ENCODE results near the gene ZBTB7B.

Gene ZBTB7B

DNA sequence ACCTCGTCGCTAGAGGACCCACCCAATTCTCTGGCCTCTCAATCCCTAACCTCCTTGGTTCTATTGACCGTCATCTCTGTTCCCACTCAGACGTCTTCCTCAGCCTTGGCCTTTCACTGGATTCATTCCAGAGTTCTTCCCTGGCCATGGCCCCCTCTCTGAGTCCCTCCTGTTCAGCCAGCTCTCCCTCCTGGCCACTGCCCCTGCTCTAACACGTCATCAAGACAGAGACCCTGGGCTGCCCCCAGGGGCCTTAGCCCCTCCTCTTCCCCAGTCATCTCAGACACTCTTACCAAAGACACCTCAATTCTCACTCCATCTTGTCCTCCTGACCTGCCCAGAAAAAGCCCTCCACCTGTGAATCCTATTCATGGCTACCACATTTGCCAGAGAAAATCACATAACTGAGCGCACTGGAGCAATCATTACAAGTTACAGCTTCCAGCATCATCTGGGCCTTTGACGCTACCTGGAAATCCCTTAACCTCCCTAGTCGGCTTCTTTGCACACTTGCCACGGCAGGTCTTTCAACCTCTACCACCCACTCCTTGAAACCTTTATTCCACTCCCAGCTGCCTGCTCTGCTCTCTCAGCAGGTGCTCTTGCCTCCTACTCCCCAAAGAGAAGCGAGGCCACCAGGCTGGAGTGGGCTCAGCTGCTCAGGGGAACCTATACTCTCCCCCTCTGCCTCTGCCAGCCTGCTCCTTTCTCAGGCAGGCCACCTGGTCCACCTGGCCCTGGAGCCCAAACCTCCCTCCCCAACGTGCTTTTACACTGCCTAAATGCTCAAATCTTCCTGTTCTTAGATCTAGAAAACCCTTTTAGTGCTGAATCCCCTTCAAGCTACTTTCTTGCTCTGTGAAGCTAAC lies 17.0 kb downstream of the ZBTB7B start:
- no peak overlapping the region for H3K4me3 ChIP-seq (ENCODE audit: low read length)
- TF ChIP-seq, protein P1, sequence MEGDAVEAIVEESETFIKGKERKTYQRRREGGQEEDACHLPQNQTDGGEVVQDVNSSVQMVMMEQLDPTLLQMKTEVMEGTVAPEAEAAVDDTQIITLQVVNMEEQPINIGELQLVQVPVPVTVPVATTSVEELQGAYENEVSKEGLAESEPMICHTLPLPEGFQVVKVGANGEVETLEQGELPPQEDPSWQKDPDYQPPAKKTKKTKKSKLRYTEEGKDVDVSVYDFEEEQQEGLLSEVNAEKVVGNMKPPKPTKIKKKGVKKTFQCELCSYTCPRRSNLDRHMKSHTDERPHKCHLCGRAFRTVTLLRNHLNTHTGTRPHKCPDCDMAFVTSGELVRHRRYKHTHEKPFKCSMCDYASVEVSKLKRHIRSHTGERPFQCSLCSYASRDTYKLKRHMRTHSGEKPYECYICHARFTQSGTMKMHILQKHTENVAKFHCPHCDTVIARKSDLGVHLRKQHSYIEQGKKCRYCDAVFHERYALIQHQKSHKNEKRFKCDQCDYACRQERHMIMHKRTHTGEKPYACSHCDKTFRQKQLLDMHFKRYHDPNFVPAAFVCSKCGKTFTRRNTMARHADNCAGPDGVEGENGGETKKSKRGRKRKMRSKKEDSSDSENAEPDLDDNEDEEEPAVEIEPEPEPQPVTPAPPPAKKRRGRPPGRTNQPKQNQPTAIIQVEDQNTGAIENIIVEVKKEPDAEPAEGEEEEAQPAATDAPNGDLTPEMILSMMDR (IDR thresholded peaks at IDR 0.05; ENCODE audit: insufficient read depth, low read depth, low read length, missing control alignments), result no peak
- no peak for DNase-seq (ENCODE audit: low read depth)

DNA sequence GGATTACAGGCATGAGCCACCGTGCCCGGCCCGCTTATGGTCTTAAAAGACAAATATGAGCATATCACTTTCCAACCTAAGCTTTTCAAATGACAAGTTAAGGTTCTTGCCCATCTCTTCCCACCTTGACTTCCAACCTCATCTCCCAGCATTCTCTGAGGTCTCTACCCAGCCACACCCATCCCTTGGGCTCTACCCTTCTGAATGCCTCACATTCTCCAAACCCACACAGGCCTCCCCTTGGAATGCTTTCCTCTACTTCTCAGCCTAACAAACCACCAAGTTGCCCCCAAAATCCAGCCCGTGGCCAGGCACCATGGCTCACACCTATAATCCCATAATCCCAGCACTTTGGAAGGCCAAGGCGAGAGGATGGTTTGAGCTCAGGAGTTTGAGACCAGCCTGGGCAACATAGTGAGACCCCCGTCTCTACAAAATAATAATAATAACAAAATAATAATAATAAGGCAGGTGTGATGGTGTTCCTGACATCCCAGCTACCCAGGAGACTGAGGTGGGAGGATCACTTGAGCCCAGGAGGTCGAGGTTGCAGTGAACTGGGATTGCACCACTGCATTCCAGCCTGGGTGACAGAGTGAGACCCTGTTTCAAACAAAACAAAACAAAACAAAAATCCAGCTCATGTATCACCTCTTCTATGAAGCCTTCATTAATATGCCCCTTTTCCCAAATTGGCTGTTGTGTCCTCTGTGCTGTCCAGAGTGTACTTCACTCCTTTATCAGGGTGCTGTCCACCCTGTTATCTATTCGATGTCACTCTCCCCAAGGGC lies 19.7 kb downstream of the ZBTB7B start:
- H3K4me3 ChIP-seq (ENCODE audit: low read length), result no peak overlapping the region
- DNase-seq (ENCODE audit: low read depth), result no peak
- TF ChIP-seq, protein P1 (IDR thresholded peaks at IDR 0.05; ENCODE audit: insufficient read depth, low read depth, low read length, missing control alignments), result no peak

DNA sequence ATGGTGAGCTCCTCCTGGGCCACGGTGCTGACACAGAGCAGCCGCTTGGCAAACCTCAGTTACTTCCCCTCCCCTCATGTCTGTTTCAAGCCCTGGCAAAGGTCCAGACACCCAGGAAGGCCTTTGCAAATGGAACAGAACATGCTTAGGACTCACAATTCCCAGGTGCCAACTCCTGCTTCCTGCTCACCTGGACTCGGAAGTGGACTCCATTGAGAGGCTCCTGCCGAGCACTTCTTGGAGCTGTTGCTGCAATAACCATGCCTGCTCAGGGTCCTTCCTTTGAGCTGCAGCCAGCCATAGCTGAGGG lies 20.3 kb downstream of the ZBTB7B start:
- H3K4me3 ChIP-seq (ENCODE audit: low read length), result no peak overlapping the region
- TF ChIP-seq, protein P1 (IDR thresholded peaks at IDR 0.05; ENCODE audit: insufficient read depth, low read depth, low read length, missing control alignments), result no peak
- DNase-seq (ENCODE audit: low read depth), result peak; percentile 62

DNA sequence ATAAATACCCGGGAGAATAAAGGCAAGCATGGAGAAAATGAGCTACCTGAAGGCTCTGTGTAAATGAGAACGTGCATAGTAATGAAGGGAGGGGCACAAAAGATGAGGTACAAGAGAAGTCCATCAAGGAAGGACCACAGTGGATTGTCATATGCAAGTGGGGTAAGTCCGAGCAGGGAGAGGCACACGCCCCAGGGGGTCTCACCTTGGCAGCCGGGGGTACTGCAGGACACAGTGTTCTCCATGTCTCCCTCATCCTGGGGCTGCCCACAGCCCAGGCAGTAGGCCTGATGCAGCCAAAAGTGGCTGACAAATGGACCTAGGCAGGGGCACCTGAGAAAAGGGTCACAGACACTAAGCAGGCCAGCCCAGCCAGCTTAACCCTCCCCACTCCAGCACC lies 21.0 kb downstream of the ZBTB7B start:
- H3K4me3 ChIP-seq (ENCODE audit: low read length), result no peak overlapping the region
- TF ChIP-seq, protein P1 (IDR thresholded peaks at IDR 0.05; ENCODE audit: insufficient read depth, low read depth, low read length, missing control alignments), result no peak
- DNase-seq (ENCODE audit: low read depth), result no peak

DNA sequence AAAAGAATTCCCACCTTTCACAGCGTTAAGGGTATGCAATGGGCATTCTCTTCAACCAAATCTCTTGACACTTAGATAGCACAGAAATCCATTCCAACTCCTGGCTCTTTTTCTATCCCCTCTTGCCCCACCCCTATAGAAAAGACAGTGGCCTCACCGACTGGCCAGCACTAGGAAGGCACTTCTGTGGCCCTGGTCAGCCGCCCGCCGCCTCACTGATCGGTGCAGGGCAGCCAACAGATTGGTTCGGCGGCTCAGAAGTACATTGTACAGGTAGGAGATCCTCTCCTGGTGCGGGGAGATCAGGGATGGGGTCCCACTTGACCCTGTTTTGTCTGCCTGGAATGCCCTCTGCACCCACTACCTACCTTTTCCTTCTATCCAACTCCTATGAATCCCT lies 21.7 kb downstream of the ZBTB7B start:
- H3K4me3 ChIP-seq (ENCODE audit: low read length), result no peak overlapping the region
- TF ChIP-seq, protein P1 (IDR thresholded peaks at IDR 0.05; ENCODE audit: insufficient read depth, low read depth, low read length, missing control alignments), result no peak
- DNase-seq (ENCODE audit: low read depth), result no peak

DNA sequence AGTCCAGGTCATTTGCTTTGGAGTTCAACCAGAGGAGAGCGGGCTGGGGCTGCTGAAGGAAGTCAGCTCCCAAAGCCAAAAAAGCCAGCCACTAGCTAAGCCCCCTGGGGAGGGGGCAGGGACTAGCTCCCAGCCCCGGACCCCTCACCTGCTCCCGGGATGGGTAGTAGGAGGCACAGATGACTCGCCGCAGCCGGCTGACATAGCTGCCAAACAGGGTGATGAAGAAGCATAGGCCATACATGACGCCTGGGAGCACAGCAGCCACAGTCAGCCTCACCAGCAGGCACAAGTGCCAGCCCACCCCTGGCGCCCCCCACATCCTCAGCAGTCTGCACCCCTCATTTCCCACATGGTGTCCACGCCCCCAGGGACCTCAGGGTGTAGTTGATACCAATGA lies 23.6 kb downstream of the ZBTB7B start:
- H3K4me3 ChIP-seq (ENCODE audit: low read length), result no peak overlapping the region
- TF ChIP-seq, protein P1 (IDR thresholded peaks at IDR 0.05; ENCODE audit: insufficient read depth, low read depth, low read length, missing control alignments), result no peak
- DNase-seq (ENCODE audit: low read depth), result peak; percentile 46
